Liver (tissue), 10 donors: ENCODE results near the gene KIFC1. TPM values are rescaled to one million over a fixed set of nuclear protein-coding genes. Genes with fewer than 3 reads are reported as not detected.

ENCODE experiments used
- DNase-seq: peaks from one replicate; pipeline ENCODE4 v3.0.0-alpha.2; 2017; ENCODE audit warnings: low spot score
- H3K27ac ChIP-seq, 2 donors: one replicate each; pipeline ENCODE4 v1.7.0; 2013; ENCODE audit warnings: inconsistent platforms in 2 of 2, low read length in 2 of 2, control low read depth in 1 of 2, low read depth in 1 of 2, mild to moderate bottlenecking in 1 of 2
- H3K27me3 ChIP-seq, 4 donors: one replicate each; pipeline versions ENCODE4 v1.6.1 to v1.7.0; 2013; ENCODE audit warnings: low read length in 3 of 4, inconsistent platforms in 1 of 4, mild to moderate bottlenecking in 1 of 4, moderate library complexity in 1 of 4; ENCODE audit not compliant: control insufficient read depth in 4 of 4, insufficient read depth in 4 of 4
- H3K36me3 ChIP-seq, 4 donors: one replicate each; pipeline versions ENCODE4 v1.6.1 to v1.7.0; 2013; ENCODE audit warnings: low read length in 3 of 4, mild to moderate bottlenecking in 3 of 4, low read depth in 1 of 4, moderate library complexity in 1 of 4; ENCODE audit not compliant: control insufficient read depth in 4 of 4, insufficient read depth in 3 of 4
- H3K4me1 ChIP-seq, 4 donors: one replicate each; pipeline versions ENCODE4 v1.6.1 to v1.7.0; 2013; ENCODE audit warnings: low read length in 3 of 4, mild to moderate bottlenecking in 3 of 4, moderate library complexity in 1 of 4; ENCODE audit not compliant: control insufficient read depth in 4 of 4, insufficient read depth in 4 of 4
- H3K4me3 ChIP-seq, 3 donors: one replicate each; pipeline versions ENCODE4 v1.6.1 to v1.7.0; 2013; ENCODE audit warnings: low read length in 3 of 3, control low read depth in 1 of 3, low read depth in 1 of 3, mild to moderate bottlenecking in 1 of 3
- H3K9ac ChIP-seq, 2 donors: one replicate each; pipeline ENCODE4 v1.7.0; 2013; ENCODE audit warnings: low read length in 2 of 2, mild to moderate bottlenecking in 2 of 2, moderate library complexity in 2 of 2, control low read depth in 1 of 2, low read depth in 1 of 2
- H3K9me3 ChIP-seq, 4 donors: one replicate each; pipeline versions ENCODE4 v1.6.1 to v1.7.0; 2013; ENCODE audit warnings: low read length in 3 of 4; ENCODE audit not compliant: control insufficient read depth in 4 of 4
- CTCF ChIP-seq: fragments of 150-350 bp; IDR thresholded peaks from 2 replicates; pipeline ENCODE4 v1.5.1; 2017; ENCODE audit warnings: improper control_type of control experiment, low read depth, low read length; ENCODE audit not compliant: missing input control
- EGR1 ChIP-seq, 2 donors: IDR thresholded peaks; 2 replicates each; pipeline ENCODE4 v1.6.1; 2016 to 2018; ENCODE audit warnings: antibody characterized with exemption in 2 of 2, low read depth in 2 of 2
- FOXA1 ChIP-seq: IDR thresholded peaks from 2 replicates; pipeline ENCODE4 v1.6.1; 2016; ENCODE audit warnings: antibody characterized with exemption
- HNF4A ChIP-seq, 2 donors: conservative IDR thresholded peaks; 2 replicates each; pipeline ENCODE4 v1.6.1; 2016; ENCODE audit warnings: antibody characterized with exemption in 2 of 2, mild to moderate bottlenecking in 2 of 2
- JUND ChIP-seq, 2 donors: IDR thresholded peaks; 2 replicates each; pipeline ENCODE4 v1.6.1; 2016; ENCODE audit warnings: antibody characterized with exemption in 2 of 2
- MAX ChIP-seq: IDR thresholded peaks from 2 replicates; pipeline ENCODE4 v1.6.1; 2016; ENCODE audit warnings: antibody characterized with exemption
- RXRA ChIP-seq, 2 donors: IDR thresholded peaks; 2 replicates each; pipeline ENCODE4 v1.6.1; 2017 to 2018; ENCODE audit warnings: antibody characterized with exemption in 2 of 2, mild to moderate bottlenecking in 1 of 2
- SP1 ChIP-seq: IDR thresholded peaks from 2 replicates; pipeline ENCODE4 v1.6.1; 2018; ENCODE audit warnings: antibody characterized with exemption, mild to moderate bottlenecking
- WGBS: extraction: QIAGEN DNeasy Blood & Tissue Kit; methylation state at CpG from one replicate; pipeline ENCODE4 v1.1.7; 2013; 5-methylcytosine and 5-hydroxymethylcytosine counted together
- polyA plus RNA-seq, 2 donors: library from polyadenylated mRNA; stranded (reverse) in 1 of 2; unstranded in 1 of 2; fragments of 200-250 nt in 1 of 2; fragments of >200 nt in 1 of 2; fragmentation: Nextera tagmentation in 1 of 2; extraction: Ambion mirVana in 1 of 2; gene quantifications; one replicate each; pipeline versions ENCODE4 v1.2.1 to v1.2.3, GENCODE V29; 2013 to 2015
- small RNA-seq: library from RNA; depleted of rRNA; stranded (forward); fragments of <200 nt; gene quantifications from one replicate; pipeline ENCODE3, GENCODE V24; 2014
- total RNA-seq, 2 donors: library from RNA; depleted of rRNA; stranded (reverse); fragments of >200 nt; gene quantifications; one replicate each; pipeline ENCODE4 v1.2.3, GENCODE V29; 2014
- TF ChIP-seq, protein P1 (sequence below): IDR thresholded peaks from 2 replicates; pipeline ENCODE4 v1.6.1; 2016; ENCODE audit warnings: antibody characterized with exemption
- donor health status: healthy.
- donor health status: healthy.
- donor health status: healthy.
- donor health status: healthy.
- donor health status: healthy.

The KIFC1 gene
- total and polyA plus RNA-seq, 4 donors, result 0.08 to 30.0 (median 1.3) TPM

GRCh38 chr6:33459226-33459625, 67.6 kb downstream of the KIFC1 start:
- no peak for DNase-seq
- Histone ChIP-seq H3K36me3 (peaks cover 0 to 4% (median 1%) of the 10 kb centered on the region in 4 donors), H3K27me3 (no peaks in the 10 kb centered on the region), H3K4me1 (peaks cover 4 to 7% (median 5%) of the 10 kb centered on the region in 4 donors), H3K27ac (no peak overlapping the region), H3K9me3 (no peaks in the 10 kb centered on the region), H3K9ac (no peak overlapping the region), H3K4me3 (no peak overlapping the region)
- 92% methylated on average over 2 of the region's 2 CpGs for WGBS
- no peak for TF ChIP-seq EGR1 (IDR thresholded peaks at IDR 0.05; ENCODE audit: low read depth in 2 of 2)
- TF ChIP-seq CTCF, result no peak
- TF ChIP-seq HNF4A (conservative IDR thresholded peaks at IDR 0.05), result no peak
- TF ChIP-seq FOXA1, result no peak
- TF ChIP-seq RXRA (IDR thresholded peaks at IDR 0.05), result no peak
- TF ChIP-seq, protein P1, sequence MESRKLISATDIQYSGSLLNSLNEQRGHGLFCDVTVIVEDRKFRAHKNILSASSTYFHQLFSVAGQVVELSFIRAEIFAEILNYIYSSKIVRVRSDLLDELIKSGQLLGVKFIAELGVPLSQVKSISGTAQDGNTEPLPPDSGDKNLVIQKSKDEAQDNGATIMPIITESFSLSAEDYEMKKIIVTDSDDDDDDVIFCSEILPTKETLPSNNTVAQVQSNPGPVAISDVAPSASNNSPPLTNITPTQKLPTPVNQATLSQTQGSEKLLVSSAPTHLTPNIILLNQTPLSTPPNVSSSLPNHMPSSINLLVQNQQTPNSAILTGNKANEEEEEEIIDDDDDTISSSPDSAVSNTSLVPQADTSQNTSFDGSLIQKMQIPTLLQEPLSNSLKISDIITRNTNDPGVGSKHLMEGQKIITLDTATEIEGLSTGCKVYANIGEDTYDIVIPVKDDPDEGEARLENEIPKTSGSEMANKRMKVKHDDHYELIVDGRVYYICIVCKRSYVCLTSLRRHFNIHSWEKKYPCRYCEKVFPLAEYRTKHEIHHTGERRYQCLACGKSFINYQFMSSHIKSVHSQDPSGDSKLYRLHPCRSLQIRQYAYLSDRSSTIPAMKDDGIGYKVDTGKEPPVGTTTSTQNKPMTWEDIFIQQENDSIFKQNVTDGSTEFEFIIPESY, result no peak
- no peak for TF ChIP-seq SP1
- no peak for TF ChIP-seq JUND (IDR thresholded peaks at IDR 0.05)
- TF ChIP-seq MAX, result no peak

Small RNA genes lying within 50 kb of the gene (small RNA-seq; reads per million reads assigned to genes)
- gene RPL35AP4 (not detected), gene ZBTB9 (not detected)

Other genes with a start within 250 kb of the KIFC1 start
- under 1 TPM; 0.19 to 0.59 TPM for gene COL11A2, start 199.4 kb upstream of the KIFC1 start, total RNA-seq
- under 1 TPM; 0.15 to 0.36 TPM for gene COL11A2, start 199.4 kb upstream of the KIFC1 start, polyA plus RNA-seq
- 10 to 100 TPM in 1 of 2 donors, 1 to 10 TPM in 1; 9.5 to 19.4 TPM for gene RXRB, start 191.2 kb upstream of the KIFC1 start, total RNA-seq
- 10 to 100 TPM in 1 of 2 donors, 1 to 10 TPM in 1; 7.7 to 13.9 TPM for gene RXRB, start 191.2 kb upstream of the KIFC1 start, polyA plus RNA-seq
- gene SLC39A7, start 191.0 kb upstream of the KIFC1 start, total RNA-seq, result 100 to 1,000 TPM in 1 of 2 donors, 10 to 100 TPM in 1; 45.0 to 112 TPM
- gene SLC39A7, start 191.0 kb upstream of the KIFC1 start, polyA plus RNA-seq, result 10 to 100 TPM in 1 of 2 donors, 1 to 10 TPM in 1; 8.9 to 97.3 TPM
- gene HSD17B8, start 187.2 kb upstream of the KIFC1 start, total RNA-seq, result 10 to 100 TPM; 24.5 to 31.2 TPM
- 10 to 100 TPM; 43.7 to 52.3 TPM for gene HSD17B8, start 187.2 kb upstream of the KIFC1 start, polyA plus RNA-seq
- 10 to 100 TPM; 11.5 to 19.7 TPM for gene RING1, start 183.3 kb upstream of the KIFC1 start, total RNA-seq
- 10 to 100 TPM in 1 of 2 donors, 1 to 10 TPM in 1; 4.4 to 18.4 TPM for gene RING1, start 183.3 kb upstream of the KIFC1 start, polyA plus RNA-seq
- 10 to 100 TPM; 21.3 to 33.4 TPM for gene VPS52, start 119.9 kb upstream of the KIFC1 start, total RNA-seq
- 10 to 100 TPM; 23.1 to 27.5 TPM for gene VPS52, start 119.9 kb upstream of the KIFC1 start, polyA plus RNA-seq
- 1,000 to 10,000 TPM in 1 of 2 donors, 100 to 1,000 TPM in 1; 742 to 1,432 TPM for gene RPS18, start 119.7 kb upstream of the KIFC1 start, total RNA-seq
- gene RPS18, start 119.7 kb upstream of the KIFC1 start, polyA plus RNA-seq, result 1,000 to 10,000 TPM in 1 of 2 donors, 100 to 1,000 TPM in 1; 812 to 1,309 TPM
- gene B3GALT4, start 114.7 kb upstream of the KIFC1 start, total RNA-seq, result 1 to 10 TPM; 1.5 to 2.2 TPM
- gene B3GALT4, start 114.7 kb upstream of the KIFC1 start, polyA plus RNA-seq, result 1 to 10 TPM; 1.5 to 2.7 TPM
- gene WDR46, start 102.6 kb upstream of the KIFC1 start, total RNA-seq, result 10 to 100 TPM; 17.9 to 28.3 TPM
- gene WDR46, start 102.6 kb upstream of the KIFC1 start, polyA plus RNA-seq, result 10 to 100 TPM; 23.0 to 30.2 TPM
- 10 to 100 TPM; 12.5 to 22.4 TPM for gene PFDN6, start 102.2 kb upstream of the KIFC1 start, total RNA-seq
- 10 to 100 TPM in 1 of 2 donors, 1 to 10 TPM in 1; 6.5 to 60.1 TPM for gene PFDN6, start 102.2 kb upstream of the KIFC1 start, polyA plus RNA-seq
- 10 to 100 TPM; 16.7 to 17.8 TPM for gene RGL2, start 92.9 kb upstream of the KIFC1 start, total RNA-seq
- 10 to 100 TPM; 16.8 to 22.8 TPM for gene RGL2, start 92.9 kb upstream of the KIFC1 start, polyA plus RNA-seq
- gene TAPBP, start 77.7 kb upstream of the KIFC1 start, total RNA-seq, result 10 to 100 TPM; 52.7 to 74.0 TPM
- 10 to 100 TPM; 47.9 to 49.3 TPM for gene TAPBP, start 77.7 kb upstream of the KIFC1 start, polyA plus RNA-seq
- gene ZBTB22, start 74.1 kb upstream of the KIFC1 start, total RNA-seq, result 1 to 10 TPM; 5.5 to 7.8 TPM
- 1 to 10 TPM; 1.6 to 3.9 TPM for gene ZBTB22, start 74.1 kb upstream of the KIFC1 start, polyA plus RNA-seq
- gene DAXX, start 68.9 kb upstream of the KIFC1 start, total RNA-seq, result 10 to 100 TPM; 11.8 to 15.1 TPM
- gene DAXX, start 68.9 kb upstream of the KIFC1 start, polyA plus RNA-seq, result 10 to 100 TPM; 12.9 to 13.1 TPM
- gene PHF1, start 19.2 kb downstream of the KIFC1 start, total RNA-seq, result 10 to 100 TPM in 1 of 2 donors, 1 to 10 TPM in 1; 7.2 to 13.5 TPM
- gene PHF1, start 19.2 kb downstream of the KIFC1 start, polyA plus RNA-seq, result 10 to 100 TPM in 1 of 2 donors, 1 to 10 TPM in 1; 9.9 to 13.1 TPM
- 10 to 100 TPM; 33.1 to 46.0 TPM for gene CUTA, start 26.3 kb downstream of the KIFC1 start, total RNA-seq
- 100 to 1,000 TPM; 140 to 164 TPM for gene CUTA, start 26.3 kb downstream of the KIFC1 start, polyA plus RNA-seq
- 1 to 10 TPM; 1.1 to 1.8 TPM for gene SYNGAP1, start 28.2 kb downstream of the KIFC1 start, total RNA-seq
- 1 to 10 TPM in 1 of 2 donors, under 1 TPM in 1; 0.32 to 1.2 TPM for gene SYNGAP1, start 28.2 kb downstream of the KIFC1 start, polyA plus RNA-seq
- gene ZBTB9, start 62.8 kb downstream of the KIFC1 start, total RNA-seq, result 1 to 10 TPM; 1.6 to 3.4 TPM
- 1 to 10 TPM; 1.1 to 3.0 TPM for gene ZBTB9, start 62.8 kb downstream of the KIFC1 start, polyA plus RNA-seq
- gene BAK1, start 188.5 kb downstream of the KIFC1 start, total RNA-seq, result 1 to 10 TPM; 4.4 to 6.1 TPM
- 1 to 10 TPM; 2.4 to 8.7 TPM for gene BAK1, start 188.5 kb downstream of the KIFC1 start, polyA plus RNA-seq
- 1 to 10 TPM in 1 of 2 donors, under 1 TPM in 1; 0.75 to 2.8 TPM for gene ITPR3, start 229.5 kb downstream of the KIFC1 start, total RNA-seq
- under 1 TPM; 0.49 to 0.67 TPM for gene ITPR3, start 229.5 kb downstream of the KIFC1 start, polyA plus RNA-seq